Measurements from ENCODE around the gene CACNA2D2. TPM values are rescaled to one million over a fixed set of nuclear protein-coding genes. Genes with fewer than 3 reads are reported as not detected.

Gene CACNA2D2
- total RNA-seq, 1 donor from 2014 or later: not detected

DNA sequence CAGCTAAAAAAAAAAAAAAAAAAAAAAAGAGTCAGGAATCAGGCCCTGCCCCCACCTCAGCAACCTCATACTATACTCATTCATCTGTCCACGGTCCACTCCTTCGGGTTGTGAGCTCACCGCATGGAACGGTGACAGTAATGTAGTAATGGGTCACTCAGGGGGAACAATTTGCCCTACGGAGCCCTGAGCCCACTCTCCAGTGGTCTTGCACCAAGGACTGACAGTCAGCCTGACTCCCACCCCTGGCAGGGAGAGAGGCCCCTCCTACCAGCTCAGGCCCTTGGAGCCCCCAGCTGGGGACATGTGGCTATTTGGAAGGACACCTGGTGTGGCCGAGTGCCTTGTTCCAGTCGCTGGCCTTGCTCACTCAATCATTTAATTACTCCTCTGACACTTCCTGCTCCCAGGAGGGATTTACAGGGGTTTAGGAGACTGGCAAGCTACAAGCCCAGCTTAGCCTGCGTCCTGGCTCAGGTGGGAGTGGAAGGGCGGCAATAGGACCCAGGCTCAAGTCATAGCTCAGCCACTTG, 19.9 kb upstream of the CACNA2D2 start:
- Histone ChIP-seq H3K27me3 (ENCODE audit: control insufficient read depth, insufficient read depth, low read length) (peaks cover 6% of the 10 kb centered on the region), H3K4me3 (ENCODE audit: low read depth, low read length) (no peak overlapping the region), H3K36me3 (ENCODE audit: control insufficient read depth, insufficient read depth, low read length) (no peaks in the 10 kb centered on the region)
- FAIRE-seq (no peak), DNase-seq (ENCODE audit: low read depth) (no peak)
- TF ChIP-seq, protein P1, sequence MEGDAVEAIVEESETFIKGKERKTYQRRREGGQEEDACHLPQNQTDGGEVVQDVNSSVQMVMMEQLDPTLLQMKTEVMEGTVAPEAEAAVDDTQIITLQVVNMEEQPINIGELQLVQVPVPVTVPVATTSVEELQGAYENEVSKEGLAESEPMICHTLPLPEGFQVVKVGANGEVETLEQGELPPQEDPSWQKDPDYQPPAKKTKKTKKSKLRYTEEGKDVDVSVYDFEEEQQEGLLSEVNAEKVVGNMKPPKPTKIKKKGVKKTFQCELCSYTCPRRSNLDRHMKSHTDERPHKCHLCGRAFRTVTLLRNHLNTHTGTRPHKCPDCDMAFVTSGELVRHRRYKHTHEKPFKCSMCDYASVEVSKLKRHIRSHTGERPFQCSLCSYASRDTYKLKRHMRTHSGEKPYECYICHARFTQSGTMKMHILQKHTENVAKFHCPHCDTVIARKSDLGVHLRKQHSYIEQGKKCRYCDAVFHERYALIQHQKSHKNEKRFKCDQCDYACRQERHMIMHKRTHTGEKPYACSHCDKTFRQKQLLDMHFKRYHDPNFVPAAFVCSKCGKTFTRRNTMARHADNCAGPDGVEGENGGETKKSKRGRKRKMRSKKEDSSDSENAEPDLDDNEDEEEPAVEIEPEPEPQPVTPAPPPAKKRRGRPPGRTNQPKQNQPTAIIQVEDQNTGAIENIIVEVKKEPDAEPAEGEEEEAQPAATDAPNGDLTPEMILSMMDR (IDR thresholded peaks at IDR 0.05; ENCODE audit: insufficient read depth, low read length, severe bottlenecking): no peak

DNA sequence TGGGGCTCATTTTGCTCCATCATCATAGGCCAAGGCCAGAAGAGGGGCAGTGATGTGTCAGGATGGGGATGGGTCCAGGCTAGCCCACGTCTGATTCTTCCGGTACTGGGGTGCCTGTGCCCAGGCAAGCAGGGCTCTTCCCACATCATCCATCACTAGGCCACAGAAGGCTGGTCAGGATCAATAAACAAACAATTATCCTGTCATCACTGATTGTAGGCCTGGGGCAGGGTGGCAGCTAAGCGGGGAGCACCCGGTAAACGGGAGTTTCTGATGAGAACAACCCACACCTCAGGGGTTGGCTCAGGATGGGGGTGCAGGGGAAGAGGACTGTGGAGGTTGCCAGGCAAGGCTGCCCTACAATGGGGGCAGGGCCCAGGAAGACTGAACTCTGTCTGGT, 18.1 kb upstream of the CACNA2D2 start:
- no peaks in the 10 kb centered on the region for H3K36me3 ChIP-seq (ENCODE audit: control insufficient read depth, insufficient read depth, low read length)
- no peak overlapping the region for H3K4me3 ChIP-seq (ENCODE audit: low read depth, low read length)
- TF ChIP-seq, protein P1 (IDR thresholded peaks at IDR 0.05; ENCODE audit: insufficient read depth, low read length, severe bottlenecking): no peak
- DNase-seq (ENCODE audit: low read depth) (no peak), FAIRE-seq (no peak)
- H3K27me3 ChIP-seq (ENCODE audit: control insufficient read depth, insufficient read depth, low read length): peaks cover 6% of the 10 kb centered on the region

DNA sequence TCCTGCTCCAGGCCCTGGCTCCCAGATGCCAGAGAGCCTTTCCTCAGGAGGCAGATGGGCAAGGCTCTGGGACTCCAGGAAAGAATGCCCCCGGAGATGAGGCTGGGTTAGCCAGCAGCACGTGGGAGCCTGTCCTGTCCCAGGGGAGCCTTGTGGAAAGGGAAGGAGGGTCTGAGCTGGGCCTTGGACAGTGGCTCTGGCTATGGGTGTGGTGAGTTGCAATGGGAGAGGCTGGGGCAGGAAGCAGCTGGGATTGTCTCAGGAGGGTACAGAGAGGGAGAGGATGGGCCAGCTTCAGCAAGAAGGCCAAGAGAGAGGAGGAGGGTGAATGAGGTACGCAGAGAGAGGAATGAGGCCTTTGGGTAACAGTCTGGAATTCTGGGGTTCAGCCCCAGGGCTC, 17.4 kb upstream of the CACNA2D2 start:
- TF ChIP-seq, protein P1 (IDR thresholded peaks at IDR 0.05; ENCODE audit: insufficient read depth, low read length, severe bottlenecking): no peak
- H3K36me3 ChIP-seq (ENCODE audit: control insufficient read depth, insufficient read depth, low read length): no peaks in the 10 kb centered on the region
- peaks cover 6% of the 10 kb centered on the region for H3K27me3 ChIP-seq (ENCODE audit: control insufficient read depth, insufficient read depth, low read length)
- no peak for DNase-seq (ENCODE audit: low read depth)
- H3K4me3 ChIP-seq (ENCODE audit: low read depth, low read length): no peak overlapping the region
- no peak for FAIRE-seq

DNA sequence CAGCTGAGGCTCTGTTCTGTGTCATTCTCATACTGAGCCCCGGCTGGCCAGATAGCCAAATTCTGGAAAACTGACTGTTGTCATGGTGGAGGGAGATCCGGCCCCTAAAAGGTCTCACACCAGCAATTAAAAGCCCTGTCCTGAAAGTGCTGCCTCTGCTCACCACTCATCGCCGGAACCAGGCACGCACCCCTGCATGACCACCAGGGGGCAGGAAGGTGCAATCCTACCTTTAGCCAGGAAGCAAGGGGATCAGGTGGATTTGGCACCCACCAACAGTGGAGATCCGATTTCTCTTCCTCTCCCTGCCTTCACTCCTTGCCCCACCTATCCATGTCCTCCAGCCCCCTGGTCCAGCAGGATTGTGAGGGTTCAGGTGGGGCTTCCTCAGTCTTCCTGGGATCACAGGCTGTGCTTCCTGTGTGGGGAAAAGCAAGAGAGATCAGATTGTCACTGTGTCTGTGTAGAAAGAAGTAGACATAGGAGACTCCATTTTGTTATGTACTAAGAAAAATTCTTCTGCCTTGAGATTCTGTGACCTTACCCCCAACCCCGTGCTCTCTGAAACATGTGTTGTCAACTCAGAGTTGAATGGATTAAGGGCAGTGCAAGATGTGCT, 16.1 kb upstream of the CACNA2D2 start:
- DNase-seq (ENCODE audit: low read depth) (peak; percentile 53), FAIRE-seq (no peak)
- TF ChIP-seq, protein P1 (IDR thresholded peaks at IDR 0.05; ENCODE audit: insufficient read depth, low read length, severe bottlenecking): peak; percentile 97
- peaks cover 6% of the 10 kb centered on the region for H3K27me3 ChIP-seq (ENCODE audit: control insufficient read depth, insufficient read depth, low read length)
- no peak overlapping the region for H3K4me3 ChIP-seq (ENCODE audit: low read depth, low read length)
- H3K36me3 ChIP-seq (ENCODE audit: control insufficient read depth, insufficient read depth, low read length): no peaks in the 10 kb centered on the region

DNA sequence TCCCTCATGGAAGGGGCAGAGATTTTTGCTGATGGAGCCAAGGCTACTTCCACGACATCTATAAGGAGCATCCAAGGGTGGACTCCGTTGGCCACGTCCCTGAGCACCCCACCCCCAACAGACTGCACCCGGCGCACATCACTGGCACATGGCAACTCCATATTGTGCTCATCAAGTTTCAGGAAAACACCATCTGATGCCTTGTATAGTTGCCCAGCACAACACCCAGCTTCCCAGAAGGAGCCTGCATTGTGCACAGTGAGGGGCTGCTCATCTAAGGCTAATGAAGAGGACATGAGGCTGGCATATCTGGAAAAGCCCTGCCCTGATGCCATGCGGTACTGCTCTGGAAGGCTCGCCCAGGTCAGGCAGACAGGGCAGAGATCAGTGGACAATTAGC, 15.0 kb upstream of the CACNA2D2 start:
- FAIRE-seq: no peak
- no peak for DNase-seq (ENCODE audit: low read depth)
- no peak overlapping the region for H3K4me3 ChIP-seq (ENCODE audit: low read depth, low read length)
- no peaks in the 10 kb centered on the region for H3K36me3 ChIP-seq (ENCODE audit: control insufficient read depth, insufficient read depth, low read length)
- peaks cover 3% of the 10 kb centered on the region for H3K27me3 ChIP-seq (ENCODE audit: control insufficient read depth, insufficient read depth, low read length)
- TF ChIP-seq, protein P1 (IDR thresholded peaks at IDR 0.05; ENCODE audit: insufficient read depth, low read length, severe bottlenecking): no peak
